ENCODE data around the gene EMILIN2.

GRCh38 chr18:2900684-2901422 is 54.0 kb downstream of the EMILIN2 start:
- TF ChIP-seq CTCF (IDR thresholded peaks at IDR 0.05; ENCODE audit: low read depth, low read length): no peak
- TF ChIP-seq POLR2A (IDR thresholded peaks at IDR 0.05; ENCODE audit: extremely low read depth, insufficient read length): no peak
- TF ChIP-seq MAX (IDR thresholded peaks at IDR 0.05; ENCODE audit: low read depth, low read length): no peak
